Stimulated activated CD8-positive, alpha-beta memory T cell treated with anti-CD3 and anti-CD28 coated beads, Interleukin-7, amount 100 ng/mL, for 4 hours (primary cell): ENCODE results near the gene CRACR2A.

Experiments
- DNase-seq, 2 donors: peaks; one replicate each; pipeline ENCODE4 v3.0.0-alpha.2; 2020; ENCODE audit warnings: low read depth in 2 of 2

CRACR2A gene

DNA sequence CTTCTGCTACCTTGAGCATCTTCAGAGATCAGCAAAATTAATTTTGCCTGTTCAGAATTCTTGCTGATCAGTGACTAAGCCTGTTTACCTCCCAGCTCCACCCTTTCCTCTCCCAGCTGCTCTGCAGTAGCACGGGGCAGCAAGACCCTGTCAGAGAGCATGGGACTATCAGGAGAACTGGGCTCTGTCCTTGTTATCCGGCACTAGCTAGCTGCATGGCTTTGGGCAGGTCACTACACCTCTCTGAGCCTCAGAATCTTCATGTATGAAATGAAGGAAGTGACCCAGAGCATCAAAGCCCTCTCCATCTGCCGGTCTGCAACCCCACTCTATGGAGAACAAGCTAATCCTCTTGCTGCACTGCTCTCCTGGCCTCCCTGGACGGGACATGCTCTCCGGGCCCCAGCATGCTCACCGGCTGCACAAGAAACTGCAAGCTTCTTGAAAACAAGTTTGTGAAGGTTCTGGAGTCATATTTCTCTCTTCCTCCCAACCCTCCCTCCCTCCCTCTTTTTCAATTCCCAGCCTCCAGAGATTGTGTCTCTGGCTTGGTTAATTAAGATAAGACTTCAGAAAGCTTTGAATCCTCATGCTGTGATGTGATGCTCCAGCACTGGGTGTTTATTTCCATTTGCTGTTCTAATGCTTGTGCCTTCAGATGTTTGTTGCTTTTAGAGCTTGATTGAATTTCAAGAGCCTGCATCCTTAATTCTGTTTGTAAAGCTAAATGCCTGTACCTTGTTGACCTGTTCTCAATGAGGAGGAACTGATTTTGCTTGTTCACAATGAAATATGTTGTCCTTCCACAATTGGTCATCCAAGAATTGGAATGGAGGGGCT, 101.1 kb downstream of the CRACR2A start:
- DNase-seq = no peak

DNA sequence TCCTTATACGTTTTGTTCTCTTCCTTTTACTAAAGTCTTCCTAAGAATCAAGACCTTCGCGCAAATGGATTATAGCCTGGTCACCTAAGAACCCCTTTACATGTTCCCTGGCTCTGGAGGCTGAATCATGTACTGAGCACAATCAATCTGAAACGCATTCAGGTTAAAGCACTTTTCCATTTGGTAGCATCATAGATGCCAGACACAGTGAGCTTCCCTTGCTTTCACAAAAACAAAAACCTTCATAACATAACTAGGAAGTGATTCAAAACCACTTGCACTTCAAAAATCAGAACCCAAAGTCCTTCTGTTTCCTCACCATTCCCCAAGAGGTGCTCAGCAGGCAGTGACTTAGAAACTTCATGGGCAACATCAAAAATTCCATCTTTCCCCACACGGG, 105.4 kb downstream of the CRACR2A start:
- no peak for DNase-seq

DNA sequence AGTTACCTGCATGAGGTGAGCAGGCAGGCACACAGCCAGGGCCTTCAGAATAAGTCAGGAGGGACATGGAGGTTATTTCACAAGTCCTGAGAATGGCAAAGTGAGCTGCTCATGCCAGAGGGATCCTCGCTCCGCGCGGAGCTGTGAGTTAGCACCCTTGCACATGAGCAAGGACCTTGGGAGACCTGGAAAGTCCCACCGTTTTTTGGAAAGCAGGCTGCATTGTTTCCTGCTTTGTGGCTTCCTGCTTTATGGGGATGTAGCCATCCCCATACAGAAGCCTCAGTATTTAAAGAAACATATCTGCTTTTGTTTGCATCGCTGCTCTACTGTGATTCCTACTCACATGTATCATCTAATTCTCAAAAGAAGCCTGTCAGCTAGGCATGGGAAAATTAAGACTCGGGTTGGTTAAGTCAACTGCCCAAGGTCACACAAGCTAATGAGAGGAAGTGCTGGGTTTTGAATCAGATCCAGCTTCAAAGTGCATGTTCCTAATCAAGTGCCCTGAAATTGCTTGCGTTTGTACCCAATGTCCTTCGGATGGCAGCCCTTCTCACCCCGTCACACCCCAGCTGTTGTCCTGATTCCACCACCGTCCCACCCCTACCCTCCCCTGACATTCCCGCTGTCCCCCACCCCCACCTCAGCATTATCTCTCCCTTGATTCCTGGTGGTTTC, 106.2 kb downstream of the CRACR2A start:
- no peak for DNase-seq

DNA sequence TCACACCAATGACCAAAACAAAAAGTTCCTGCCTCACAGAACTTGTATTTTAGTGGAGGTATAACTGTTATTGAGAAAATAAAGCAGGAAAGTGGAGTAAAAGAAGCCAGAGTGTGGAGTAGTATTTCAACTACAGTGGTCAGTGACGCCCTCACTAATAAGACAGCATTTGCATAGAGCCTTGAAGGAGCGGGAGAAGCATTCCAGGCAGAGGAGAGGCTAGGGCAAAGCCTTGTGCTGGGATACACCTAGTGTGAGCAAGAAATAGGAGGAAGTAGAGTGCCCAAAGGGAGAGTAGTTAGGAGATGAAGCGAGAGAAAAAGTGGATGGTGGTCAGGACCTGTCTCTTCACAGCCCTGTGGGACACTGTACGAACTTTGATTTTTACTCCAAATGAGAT, 107.8 kb downstream of the CRACR2A start:
- DNase-seq = no peak

DNA sequence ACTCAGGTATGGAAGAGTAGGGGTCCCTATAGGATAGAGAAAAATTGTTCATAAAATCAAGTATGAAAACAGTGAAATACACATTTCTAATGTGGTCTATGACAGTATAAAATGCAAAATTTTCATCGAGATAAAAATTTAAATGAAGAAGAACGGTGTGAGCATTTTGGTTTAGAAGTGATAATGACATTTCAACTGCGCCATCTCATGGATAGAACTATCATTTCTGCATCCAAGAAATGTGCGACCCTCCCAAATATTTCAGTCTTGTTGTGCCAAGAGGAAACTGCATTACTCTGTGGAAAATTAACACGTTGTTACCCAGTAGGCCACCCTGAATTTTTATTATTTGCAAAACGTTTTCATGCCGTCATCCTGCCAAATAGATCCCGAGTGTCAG, 108.8 kb downstream of the CRACR2A start:
- no peak for DNase-seq

DNA sequence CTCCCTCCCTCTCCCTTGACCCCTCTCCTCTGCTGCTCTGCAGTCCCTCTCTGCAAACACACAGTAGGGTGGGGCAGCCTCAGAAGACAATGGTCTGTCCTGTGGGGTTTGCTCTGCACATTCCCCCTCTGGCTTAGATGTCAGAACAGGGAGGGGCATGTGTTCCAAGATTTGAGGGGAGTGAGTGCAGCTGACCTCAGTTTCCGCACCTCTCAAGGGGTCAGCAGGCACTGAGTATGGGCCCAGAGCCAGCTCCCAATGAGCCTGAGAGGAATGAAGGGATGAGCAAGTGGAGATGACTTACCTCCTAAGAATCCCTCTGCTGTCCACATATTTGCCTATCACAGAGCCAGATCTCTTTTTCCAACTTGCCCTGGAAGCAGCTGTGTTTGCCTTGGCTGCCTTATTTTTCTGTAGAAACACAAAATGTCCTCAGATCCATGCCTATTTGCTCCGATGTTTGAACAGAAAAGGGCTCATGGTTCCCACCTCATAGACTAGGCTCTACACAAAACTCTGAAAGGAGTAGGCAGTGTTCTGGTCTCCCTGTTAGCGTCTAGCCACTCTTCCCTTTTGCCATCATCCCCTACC, 111.4 kb downstream of the CRACR2A start:
- no peak for DNase-seq

DNA sequence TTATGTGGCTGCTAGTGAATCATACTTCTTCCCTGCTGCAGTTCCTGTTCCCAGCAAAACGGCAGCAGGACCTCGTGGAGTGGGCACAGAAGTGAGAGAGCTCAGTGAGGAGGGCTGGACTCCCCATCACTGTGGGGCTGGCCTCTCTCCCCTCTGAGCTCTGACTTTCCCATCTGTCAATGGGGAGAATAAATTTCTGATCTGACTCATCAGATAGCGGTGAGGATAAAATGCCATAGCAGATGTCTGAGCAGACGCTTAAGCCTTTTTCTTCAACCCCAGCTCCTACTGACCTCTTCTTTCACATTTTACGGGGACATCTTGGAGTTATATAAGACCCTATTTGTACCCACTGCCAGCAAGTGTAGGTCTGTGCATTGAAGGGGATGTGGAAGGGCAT, 116.6 kb downstream of the CRACR2A start:
- DNase-seq = no peak

DNA sequence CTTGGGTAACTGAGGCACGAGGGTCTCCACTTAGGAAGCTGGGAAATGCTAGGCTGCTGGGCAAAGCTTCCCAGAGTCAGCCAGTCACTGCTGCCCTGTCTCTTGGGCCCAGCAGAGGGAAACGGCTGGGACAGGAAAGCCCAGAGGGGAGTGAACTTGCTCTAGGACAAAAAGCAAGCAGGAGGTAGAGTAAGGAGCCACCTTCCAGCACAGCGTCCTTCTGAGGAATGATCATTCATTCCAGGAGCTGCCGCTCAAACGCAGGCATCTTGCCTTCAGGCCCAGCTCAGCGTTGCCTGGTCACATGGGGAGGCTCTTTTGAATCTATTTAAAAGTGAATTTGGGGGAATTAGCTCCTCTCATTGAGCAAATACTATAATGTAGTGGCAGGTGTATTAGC, 118.6 kb downstream of the CRACR2A start:
- DNase-seq = no peak

DNA sequence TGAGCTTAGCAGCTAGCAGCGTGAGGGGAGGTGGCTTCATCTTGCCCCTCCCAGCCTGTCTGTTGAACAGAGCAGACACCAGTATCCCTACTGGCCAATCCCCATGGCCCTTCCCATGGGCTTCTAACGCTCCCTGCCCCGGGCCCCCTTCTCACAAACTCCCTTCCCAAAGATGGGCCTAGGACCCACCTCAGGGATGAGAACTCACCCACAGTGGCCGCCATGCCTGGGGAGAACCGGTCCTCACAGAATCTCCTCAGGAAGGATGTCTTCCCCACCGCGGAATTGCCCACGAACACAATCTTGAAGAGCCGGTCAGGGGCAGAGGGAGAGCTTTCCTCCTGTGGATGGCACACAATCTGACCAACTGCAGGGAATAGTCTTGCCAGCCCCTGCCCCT, 119.5 kb downstream of the CRACR2A start:
- no peak for DNase-seq

DNA sequence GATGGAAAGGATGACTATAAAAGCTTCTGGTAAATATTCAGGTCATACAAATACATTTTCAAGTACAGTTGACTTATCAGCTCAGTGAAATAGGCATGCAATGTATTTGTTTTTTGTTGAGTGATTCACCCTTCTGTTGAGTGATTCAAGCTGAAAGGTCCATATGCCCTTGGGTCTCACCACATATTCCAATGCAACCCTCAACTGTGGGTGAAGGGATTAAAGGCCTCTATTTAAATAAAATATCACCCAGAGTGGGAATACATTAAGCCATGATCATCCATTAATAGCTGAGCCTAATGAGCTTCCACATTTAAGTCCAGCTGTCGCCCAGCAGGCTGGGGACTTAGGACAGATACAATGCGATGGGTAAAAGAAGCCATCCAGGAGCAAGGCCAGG, 120.2 kb downstream of the CRACR2A start:
- DNase-seq = no peak

DNA sequence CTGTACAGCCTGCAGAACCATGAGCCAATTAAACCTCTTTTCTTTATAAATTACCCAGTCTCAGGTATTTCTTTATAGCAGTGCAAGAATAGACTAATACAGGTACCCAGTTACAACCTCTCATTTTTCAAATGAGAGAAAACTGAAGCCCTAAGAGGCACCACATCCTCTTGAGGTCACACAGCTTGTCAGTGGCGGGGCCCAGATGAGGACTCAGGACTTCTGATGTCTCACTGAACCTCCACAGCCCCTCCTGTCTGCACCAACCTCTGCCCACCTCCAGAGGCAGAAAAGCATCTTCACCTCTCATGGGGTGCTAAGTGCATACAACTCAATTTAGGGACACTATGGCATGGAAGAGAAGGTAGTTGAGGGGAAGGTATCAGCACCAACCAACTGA, 120.7 kb downstream of the CRACR2A start:
- DNase-seq = no peak

DNA sequence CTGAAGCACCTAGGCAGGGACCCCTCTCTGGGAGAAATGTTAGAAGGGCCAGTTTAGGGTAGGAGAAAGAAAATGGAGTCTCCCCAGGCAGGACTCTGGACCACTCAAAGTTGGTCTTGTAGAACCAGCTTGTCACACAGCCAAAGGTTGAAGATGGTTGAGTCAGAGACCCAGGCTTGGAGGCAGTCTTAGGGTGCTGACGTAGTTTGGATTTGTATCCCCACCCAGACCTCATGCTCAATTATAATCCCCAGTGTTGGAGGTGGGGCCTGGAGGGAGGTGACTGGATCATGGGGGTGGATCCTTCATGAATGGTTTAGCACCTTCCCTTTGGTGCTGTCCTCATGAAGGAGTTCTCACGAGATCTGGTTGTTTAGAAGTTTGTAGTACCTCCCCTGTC, 121.2 kb downstream of the CRACR2A start:
- no peak for DNase-seq

DNA sequence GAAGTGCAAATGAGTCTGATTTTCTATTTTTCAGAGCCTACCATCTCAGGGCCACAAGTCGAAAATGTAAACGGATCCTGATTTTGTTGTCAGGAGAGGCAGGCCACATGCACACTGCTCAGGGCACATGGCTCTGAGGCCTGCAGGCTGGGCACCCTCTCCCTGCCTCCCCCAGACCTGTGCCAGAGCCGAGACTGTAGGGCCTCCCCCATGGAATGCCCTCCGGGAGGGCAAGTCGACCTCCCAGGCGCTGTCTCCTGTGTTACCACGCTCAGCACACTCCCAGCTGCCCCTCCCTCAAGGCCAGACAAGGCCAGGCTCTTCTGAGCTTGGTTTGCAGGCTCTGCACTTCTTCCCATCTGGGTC, 121.7 kb downstream of the CRACR2A start:
- no peak for DNase-seq

DNA sequence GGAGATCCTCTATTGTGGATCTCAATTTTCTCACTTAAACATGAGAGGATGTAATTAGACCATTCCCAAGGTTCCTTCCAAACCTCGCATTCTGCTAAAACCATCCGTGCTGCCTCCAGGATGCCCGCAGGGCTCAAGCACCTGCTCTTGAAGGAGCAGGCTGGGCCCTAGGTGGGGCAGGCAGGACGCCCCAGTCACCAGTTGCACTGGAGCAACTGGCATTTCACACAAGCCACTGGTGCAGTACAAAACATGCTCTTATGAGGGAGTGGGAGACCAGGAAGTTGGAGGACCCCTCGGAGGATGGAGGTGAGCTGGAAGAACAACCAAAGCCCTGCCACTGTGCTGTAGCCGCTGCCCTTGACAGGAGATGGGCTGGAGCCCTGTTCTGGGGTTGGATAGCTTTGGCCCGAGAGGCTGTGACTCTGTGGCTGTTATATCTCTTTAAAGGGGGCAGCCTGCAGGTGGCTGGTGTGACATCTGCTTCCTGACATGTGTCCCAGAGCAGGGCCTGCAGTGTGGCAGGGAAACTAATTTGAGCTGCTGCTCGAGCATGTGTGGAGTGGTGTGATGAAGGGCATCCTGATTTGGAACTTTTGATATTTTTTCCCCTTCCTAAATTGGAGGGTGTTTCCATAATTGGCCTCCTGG, 122.2 kb downstream of the CRACR2A start:
- DNase-seq = no peak

DNA sequence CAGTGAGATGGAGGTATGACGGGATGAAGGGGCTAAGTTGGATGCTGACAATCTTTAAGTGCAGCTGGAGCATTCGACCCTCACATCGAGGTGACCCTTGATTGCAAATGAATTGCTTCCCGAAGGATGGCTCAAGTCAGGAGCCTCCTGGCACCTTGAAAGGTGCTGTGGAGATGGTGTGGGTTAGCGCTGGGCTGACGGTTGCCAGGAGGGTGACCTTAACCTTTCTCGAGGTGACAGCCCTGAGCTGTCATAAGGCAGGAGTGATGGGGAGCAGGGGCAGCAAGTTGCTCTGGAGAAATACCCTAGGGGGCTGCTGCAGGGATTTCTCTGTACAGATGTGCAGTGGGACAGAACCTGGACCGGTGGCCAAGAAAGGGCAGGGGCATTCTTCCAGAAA, 122.8 kb downstream of the CRACR2A start:
- no peak for DNase-seq

DNA sequence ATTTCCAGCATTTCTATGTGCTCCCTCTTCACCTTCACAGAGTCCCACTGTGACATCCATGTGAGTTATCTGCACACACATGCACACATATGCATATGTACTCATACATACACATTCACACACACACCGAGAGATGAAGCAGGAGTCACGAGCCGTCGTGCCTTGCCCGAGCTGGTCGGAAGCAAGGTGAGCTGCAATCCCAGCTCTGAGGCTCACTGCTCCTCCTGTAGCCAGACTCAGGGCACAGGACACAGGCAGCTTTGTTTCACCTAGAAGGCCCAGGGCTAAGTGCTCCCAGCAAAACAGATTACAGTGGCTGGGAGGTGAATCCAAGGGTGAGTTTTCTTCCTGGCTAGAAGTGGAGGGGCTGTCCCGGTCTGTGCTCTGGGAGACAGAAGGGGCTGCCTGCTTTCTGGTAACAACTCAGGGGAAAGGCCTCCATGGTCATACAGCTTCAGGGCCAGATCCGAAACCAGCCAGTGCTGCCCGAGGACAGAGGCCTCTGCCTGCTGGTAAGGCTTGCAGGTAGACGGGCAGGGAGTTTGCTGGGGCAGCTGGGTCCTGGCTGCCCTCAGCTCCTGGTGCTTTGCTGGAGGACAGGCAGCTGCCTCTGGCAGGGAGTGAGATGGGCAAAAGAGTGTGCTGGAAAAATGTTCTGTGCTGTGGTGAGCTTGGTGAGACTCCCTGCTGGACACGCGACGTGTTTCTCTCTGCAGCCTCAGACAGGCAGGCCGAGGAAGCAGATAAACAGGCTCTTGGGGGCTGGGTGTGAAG, 123.7 kb downstream of the CRACR2A start:
- no peak for DNase-seq

DNA sequence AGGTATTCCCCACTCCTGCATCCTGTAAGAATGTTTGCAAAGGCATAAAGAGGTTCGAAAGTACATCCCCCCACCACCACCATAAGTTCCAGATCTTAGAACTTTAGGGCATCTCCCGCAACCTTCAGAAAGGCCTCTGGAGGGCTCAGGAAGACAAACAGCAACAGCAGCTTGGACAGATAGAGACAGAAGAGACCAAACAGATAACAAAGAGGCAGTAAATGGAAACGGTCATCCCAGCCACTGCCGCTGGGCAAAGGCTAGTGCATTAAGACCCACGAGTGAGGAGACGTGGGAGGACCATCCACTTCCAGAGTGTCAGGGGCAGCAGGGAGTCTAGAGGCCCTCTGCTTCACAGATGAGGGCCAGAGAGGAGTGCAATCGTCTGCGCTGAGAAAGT, 124.3 kb downstream of the CRACR2A start:
- DNase-seq = no peak

DNA sequence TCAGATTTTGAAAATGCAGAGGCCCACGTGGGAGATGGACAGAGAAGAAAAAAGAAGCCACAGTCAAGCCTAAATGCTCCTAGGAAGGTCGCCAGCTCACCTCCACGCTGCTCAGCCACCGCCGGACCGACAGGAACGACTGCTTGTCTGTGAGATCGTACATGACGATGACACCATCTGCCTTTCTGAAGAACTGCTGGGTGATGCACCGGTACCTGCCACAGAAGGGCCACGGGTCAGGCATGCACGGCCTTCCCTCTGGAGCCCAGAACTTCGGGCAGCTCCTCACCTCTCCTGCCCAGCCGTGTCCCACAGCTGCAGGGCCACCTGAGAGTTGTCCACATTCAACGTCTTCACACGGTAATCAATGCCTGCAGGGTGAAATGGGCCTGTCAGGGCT, 125.6 kb downstream of the CRACR2A start:
- no peak for DNase-seq

DNA sequence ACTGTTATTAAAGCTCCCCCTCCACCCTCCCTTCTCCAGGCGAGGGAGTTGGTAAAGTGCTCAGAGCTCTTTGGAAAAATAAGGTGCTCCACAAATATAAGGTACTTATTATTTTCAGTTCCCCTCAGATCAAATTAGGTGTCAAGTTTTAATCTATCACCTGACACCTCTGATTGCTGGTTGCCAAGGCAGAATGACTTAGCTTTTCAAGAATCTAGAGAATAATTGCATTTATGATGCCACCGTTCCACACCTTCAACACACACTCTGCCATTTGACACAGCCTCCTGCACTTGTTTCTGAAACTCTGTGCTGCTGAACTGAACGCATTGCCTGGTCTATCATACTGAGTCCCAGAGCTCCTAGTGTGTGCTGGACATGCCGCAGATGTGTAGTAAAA, 128.6 kb downstream of the CRACR2A start:
- DNase-seq = no peak

DNA sequence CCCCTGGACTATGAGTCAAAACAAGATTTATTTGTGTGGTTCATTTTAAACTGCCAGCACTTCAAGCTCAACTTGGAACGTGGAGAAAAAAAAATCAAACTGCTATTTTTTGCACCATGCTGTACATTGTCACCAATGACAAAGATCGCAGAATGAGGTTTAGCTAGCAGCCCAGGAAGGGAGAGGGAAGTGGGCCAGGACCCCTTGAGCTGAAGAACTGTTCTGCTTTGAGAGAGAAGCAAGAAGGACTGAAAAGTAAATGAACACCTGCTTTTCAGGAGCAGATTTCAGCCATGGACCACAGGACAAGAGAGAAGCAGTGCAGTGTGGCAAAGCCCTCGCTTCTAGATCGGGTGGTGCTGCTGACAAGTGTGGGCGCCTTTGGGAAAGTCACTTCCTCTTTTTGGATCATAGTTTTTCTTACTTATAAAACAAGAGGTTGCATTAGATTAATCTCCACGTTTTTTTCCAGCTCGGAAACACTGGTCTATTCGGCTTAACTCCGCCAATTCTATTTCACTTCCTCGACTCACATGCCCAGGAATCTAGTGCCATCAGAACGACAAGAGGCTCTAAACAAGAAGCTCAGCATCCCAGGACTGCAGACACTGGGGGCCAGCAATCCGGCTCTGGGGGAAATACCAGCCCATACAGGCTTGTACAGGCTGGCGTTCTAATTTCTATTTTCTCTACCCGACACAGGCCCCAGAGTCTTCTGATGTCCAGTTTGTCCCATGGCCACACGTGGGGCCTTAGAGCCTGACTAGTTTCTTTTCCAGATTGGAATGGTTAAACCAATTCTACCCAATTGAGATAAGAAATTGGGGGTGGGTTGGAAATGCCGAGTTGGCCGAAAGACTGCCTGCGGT, 129.9 kb downstream of the CRACR2A start:
- no peak for DNase-seq
